Gastroesophageal sphincter (tissue), 3 donors: ENCODE results near the gene ING2.

Experiments
- EP300 ChIP-seq: sonication (generic); formaldehyde crosslinking; IDR thresholded peaks from one replicate; pipeline ENCODE4 v1.6.1; 2017; ENCODE audit warnings: antibody characterized with exemption, mild to moderate bottlenecking
- POLR2A ChIP-seq, 2 donors: fragments of 450-650 bp; IDR thresholded peaks; one replicate each; pipeline ENCODE4 v1.6.1; 2017; ENCODE audit warnings: antibody characterized with exemption in 2 of 2, mild to moderate bottlenecking in 2 of 2, moderate library complexity in 1 of 2
- POLR2AphosphoS5 ChIP-seq: sonication (generic); formaldehyde crosslinking; IDR thresholded peaks from one replicate; pipeline ENCODE4 v1.6.1; 2017; ENCODE audit warnings: antibody characterized with exemption
- TF ChIP-seq, protein P1 (sequence below), 4 experiments: fragments of 200-600 bp in 2 of 4; fragments of 450-650 bp in 2 of 4; sonication (generic) in 1 of 4; IDR thresholded peaks; one replicate each; pipeline ENCODE4 v1.5.1; 2017 to 2019; ENCODE audit warnings: antibody characterized with exemption in 4 of 4, mild to moderate bottlenecking in 2 of 4, moderate library complexity in 2 of 4

DNA sequence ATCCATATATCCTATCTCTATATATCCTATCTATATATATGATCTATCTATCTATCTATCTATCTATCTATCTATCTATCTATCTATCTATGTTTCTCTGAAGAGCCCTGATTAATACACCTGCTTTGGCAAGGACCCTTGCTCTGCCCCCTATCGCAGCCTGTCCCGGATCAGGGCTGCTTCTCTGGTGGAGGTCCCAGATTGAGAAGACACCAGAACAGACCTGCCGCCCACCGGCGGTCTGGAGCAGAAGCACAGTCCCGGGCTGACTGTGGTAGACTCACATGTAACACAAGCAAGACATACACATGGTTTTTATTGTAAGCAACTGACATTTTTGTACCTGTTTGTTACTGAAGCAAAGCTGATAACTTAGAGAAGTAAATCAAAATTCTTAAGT, 52.8 kb downstream of the ING2 start:
- TF ChIP-seq POLR2AphosphoS5, result no peak
- TF ChIP-seq, protein P1, sequence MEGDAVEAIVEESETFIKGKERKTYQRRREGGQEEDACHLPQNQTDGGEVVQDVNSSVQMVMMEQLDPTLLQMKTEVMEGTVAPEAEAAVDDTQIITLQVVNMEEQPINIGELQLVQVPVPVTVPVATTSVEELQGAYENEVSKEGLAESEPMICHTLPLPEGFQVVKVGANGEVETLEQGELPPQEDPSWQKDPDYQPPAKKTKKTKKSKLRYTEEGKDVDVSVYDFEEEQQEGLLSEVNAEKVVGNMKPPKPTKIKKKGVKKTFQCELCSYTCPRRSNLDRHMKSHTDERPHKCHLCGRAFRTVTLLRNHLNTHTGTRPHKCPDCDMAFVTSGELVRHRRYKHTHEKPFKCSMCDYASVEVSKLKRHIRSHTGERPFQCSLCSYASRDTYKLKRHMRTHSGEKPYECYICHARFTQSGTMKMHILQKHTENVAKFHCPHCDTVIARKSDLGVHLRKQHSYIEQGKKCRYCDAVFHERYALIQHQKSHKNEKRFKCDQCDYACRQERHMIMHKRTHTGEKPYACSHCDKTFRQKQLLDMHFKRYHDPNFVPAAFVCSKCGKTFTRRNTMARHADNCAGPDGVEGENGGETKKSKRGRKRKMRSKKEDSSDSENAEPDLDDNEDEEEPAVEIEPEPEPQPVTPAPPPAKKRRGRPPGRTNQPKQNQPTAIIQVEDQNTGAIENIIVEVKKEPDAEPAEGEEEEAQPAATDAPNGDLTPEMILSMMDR (IDR thresholded peaks at IDR 0.05), result no peak
- TF ChIP-seq POLR2A (IDR thresholded peaks at IDR 0.05), result no peak
- no peak for TF ChIP-seq EP300
